GM21737 (cell line): ENCODE measurements around the gene ANKS1A.
"Not testable (repeated sequence)": the region's sequence is repeated elsewhere in the genome, so short reads cannot be mapped to it uniquely, and the experiment has no call there.

Experiments used
- ATAC-seq: cut with Tn5 transposase; IDR thresholded peaks from one replicate; pipeline ENCODE4 v1.9.1; 2021; ENCODE audit warnings: mild to moderate bottlenecking, moderate library complexity; ENCODE audit not compliant: unreplicated experiment

ANKS1A gene

DNA sequence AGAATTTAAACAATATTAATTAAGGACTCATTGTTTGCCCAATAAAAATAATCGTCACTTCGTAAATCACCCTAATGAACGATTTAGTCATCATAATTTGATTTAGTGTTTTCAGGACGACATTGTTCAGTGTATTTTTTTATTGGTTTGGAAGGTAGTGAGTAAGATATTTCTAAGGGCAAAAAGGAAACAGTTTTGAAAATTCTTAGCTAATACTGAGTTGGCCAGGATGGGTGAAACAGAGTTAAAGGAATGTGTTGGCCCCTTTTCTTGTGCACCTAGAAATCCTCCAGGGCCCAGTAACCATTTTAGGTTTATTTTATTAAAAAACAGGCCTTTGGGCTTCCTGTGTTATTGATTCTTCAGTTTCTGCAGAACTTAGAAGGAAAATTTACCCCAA lies 25.3 kb downstream of the ANKS1A start:
- ATAC-seq = no peak

DNA sequence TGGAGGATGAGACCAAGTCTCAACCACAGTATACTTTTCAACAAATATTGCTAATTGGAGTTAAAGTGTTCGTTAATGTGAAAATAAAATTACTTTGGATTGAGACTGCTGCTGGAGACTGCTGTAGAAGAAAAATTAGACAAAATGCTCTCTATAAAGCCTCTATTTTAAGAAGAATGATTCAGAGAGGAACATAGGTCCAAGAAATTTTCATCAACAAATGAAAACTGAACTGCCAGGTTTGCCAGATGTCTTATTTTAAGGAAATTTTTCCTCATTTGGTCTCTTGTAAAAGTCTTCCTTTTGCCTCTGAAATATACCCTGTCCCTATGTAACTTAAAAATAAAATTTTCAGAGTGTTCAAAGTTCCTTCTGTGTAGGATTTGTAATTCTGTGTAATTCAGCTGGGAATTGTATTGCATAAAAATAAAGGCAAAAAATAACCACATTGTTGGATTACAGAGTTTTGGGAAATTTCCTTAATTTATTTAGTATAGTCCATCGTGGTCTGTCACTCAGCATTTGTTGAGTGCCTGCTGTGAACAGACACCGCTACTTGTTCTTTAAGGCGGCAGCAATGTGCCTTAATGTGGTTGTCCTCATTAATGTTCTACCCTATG lies 27.4 kb downstream of the ANKS1A start:
- ATAC-seq = no peak

DNA sequence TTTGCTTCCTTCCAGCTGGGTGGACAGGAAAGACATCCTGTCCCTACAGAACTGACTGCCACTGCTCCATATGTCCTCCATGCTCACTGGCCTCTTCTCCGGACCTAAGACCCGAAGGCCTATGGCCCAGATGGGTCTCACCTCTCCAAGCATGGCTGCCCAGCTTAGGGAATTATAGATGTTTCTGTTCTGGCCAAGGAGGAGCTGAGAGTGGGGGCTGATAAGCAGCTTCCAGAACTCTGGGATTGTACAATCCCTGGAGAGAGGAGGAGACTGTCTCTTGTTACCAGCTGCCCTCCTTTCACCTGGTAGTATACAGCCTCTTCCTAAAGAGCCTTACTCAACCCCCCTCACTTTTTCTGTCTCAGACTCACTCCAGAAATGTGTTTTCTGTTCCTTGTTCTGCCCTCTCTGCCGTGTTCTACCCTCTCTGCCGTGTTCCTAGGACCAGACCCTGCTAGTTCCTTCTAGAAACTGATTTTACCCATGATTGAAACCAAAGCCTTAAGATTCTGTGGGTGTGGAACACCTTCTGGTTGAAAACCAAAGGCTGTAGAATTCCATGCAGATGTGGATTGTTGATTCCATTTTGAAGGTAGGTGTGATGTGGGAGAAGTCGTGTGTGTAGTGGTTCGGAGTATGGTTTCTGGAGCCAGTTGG lies 28.7 kb downstream of the ANKS1A start:
- no peak for ATAC-seq

DNA sequence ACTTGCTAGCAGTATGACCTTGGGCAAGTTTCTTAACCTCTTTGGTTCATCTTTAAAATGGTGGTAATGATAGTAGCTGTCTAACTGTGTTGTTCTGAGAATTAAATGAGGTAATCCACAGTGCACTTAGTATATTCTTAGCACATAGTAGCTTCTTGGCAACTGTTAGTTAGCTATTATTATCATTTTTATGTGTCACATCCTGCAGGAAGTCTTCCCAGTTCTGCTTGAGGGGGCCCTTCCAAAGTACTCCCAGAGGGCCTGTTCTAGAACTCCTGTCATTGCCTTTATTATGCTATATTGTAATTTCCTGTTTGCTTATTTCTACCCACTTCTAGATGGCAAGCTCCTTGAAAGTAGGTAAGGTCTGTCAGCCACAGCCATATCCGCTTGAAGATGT lies 30.6 kb downstream of the ANKS1A start:
- ATAC-seq = no peak

DNA sequence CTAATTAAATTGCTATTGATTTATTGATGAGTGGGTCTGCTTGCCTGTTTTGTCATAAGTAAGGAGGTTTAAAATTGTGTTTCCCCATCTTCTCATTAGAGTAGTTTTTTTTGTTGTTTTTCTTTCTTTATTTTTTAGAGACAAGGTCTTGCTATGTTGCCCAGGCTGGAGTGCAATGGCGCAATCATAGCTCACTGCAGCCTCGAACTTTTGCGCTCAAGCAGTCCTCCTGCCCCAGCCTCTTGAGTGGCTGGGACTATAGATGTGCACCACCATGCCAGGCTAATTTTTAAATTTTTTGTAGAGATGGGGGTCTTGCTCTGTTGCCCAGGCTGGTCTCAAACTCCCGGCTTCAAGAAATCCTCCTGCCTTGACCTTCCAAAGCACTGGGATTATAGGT lies 31.0 kb downstream of the ANKS1A start:
- no peak for ATAC-seq

DNA sequence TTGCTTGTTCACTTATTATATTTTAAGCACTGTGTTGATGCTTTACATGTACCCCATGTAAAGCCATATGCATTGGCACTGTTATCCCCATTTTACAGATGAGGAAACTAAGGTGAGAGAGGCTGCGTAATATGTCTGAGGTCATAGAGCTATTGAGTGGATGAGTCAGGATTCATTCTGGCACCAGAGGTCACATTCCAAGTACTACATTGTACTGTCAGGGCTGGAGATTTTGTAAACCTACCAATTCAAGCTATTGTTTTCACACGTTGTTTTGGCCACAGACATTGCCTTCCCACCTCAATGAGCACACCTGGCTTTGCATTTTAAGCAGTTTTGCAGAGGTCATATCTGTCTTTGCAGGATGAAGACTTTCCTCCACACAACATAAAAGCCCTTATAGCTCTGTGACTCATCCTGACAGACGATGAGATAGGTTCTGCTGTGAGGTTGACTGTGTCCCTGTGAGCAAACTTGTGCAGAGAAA lies 33.2 kb downstream of the ANKS1A start:
- no peak for ATAC-seq

DNA sequence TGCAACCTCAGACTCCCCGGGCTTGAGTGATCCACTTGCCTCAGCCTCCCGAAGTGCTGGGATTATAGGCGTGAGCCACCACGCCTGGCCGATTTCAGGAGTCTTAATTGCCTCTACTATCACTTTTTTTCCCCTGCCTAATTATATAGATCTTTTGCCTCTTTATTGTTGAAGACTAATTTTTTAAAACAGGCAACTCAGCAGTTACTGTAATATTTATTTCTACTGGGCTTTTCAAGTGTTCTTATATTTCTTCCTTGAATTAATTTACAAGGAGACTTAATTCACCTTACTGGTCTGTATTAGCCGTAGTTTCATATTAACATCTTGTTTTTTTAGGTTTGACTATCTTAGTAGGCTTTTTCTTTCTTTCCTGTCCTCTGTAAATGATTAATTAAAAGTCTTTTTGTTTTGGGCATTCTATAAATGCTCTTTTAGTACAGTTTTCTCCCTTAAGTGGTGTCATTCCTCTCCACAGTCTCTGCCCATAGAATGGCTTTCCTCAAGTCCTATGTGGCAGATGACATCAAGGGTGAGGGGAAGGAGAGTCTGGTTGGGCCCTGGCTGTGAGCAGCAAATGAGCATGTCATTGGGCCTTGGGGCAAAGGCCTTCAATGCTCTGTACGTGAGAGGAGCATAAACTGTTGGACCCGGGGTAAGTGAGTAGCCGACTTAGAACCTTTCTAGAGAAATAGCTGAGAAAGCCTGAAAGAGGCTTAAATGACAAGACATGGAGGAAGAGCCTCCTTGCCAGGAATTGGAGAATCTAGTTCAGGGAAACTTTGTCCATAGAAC lies 36.0 kb downstream of the ANKS1A start:
- ATAC-seq = no peak

DNA sequence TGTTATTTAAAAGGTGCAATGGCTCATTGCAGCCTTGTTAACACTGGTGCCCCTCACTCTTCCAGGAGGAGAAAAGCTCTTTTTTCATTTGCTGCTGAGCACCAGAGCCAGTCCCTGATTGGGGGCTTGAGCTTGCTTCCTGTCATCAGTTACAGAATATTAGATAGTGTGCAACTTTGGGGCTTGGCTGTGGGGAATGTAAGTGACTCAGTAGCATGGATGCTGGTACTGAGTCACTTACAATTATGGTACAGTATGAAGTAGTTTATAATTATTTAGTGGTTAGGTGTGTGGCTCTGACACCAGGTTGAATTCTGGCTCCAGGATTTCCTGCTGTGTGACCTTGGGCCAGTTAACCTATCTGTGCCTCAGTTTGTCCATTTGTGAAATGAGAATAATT lies 37.6 kb downstream of the ANKS1A start:
- no peak for ATAC-seq

DNA sequence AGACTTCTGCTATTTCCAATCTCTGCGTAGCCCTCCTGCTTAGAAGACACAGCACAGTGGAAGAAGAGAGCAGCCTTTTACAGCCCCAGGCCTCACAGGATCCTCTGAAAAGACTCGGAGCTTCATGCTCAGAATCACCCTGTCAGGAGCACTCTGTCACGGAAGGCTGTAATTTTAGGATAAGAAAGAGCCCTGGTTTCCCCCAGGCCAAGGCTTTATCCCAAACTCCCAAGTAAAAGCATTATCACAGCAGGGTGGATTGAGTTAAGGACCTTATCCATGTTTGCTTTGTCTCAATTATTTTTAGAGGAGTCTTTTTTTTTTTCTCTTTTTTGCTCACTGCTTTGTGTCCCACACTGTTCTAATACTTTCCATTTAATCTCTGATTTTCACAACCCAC lies 39.2 kb downstream of the ANKS1A start:
- ATAC-seq = no peak

DNA sequence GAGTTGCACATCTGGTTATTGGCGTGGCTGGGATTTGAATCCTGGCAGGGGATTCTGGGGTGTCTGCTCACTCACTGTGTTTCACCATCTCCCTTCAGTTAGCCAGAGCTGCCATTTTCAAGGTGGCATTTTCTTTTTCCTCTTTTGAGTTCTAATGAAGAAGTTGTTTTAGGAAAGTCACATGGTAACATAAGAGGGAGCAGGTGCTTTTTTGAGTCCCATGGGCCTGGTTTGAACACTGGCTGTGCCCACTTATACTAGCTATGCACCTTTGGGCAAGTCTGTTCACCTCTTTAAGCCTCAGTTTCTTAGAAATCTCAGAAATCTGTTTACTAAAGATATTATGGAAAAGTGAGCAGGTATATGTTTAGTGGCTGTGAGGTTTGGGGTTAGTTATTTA lies 39.6 kb downstream of the ANKS1A start:
- ATAC-seq = no peak

DNA sequence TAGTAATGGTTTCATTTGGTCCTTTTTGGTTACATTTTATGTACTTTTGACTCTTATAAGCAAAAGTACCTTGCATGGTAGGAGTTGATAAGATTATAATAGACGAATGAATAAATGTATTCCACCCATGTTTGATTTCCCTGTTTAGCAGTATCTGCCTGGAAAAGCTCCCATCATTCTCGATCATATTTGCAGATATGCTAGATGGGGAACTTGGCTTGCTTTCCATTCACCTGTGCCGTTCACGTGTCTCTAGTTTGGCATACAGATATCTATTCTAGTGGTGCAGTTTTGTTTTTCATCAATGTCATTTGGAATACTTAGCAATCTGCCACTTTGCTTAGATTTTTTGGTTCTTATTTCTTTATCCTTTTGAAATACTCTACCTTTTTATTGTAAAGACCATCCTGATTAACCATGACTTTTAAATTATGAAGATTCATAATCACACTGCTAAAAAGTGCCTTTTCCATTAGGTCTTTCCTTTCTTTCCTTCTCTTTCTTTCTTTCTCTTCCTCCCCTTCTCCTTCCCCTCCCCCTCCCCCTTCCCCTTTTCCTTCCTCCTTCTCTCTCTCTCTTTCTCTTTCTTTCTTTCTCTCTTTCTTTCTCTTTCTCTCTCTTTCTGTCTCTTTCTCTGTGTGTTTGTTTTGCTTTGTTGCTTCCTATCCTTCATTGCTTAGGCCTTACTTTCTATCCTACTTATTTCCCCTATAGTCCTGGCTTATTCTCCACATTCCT lies 40.4 kb downstream of the ANKS1A start:
- no peak for ATAC-seq

DNA sequence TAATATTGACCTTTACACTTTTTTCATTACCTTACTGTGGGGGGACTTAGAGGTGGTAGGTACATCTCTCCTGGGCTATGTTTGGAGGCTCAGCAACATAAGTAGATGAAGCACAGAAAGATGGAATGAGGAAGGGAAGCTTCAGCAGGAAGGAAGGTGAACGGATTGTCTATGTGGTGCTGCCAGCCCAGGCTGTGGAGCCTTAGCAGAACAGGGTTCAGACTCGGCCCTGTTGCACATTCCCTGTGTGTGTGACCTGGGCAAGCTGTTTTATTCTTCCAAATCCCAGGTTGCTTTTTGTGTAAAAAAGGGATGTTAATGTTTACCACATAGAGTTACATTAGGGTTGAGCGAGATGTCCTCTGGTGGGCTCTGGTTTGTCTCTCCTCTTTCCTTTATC lies 41.2 kb downstream of the ANKS1A start:
- no peak for ATAC-seq

DNA sequence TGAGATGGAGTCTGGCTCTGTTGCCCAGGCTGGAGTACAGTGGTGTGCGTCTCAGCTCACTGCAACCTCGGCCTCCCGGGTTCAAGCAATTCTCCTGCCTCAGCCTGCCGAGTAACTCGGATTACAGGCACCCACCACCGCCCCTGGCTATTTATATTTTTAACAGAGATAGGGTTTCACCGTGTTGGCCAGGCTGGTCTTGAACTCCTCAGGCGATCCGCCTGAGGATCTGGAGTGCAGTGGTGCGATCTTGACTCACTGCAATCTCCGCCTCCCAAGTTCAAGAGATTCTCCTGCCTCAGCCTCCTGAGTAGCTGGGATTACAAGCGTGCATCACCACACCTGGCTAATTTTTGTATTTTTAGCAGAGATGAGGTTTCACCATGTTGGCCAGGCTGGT lies 43.1 kb downstream of the ANKS1A start:
- not testable (repeated sequence) for ATAC-seq

DNA sequence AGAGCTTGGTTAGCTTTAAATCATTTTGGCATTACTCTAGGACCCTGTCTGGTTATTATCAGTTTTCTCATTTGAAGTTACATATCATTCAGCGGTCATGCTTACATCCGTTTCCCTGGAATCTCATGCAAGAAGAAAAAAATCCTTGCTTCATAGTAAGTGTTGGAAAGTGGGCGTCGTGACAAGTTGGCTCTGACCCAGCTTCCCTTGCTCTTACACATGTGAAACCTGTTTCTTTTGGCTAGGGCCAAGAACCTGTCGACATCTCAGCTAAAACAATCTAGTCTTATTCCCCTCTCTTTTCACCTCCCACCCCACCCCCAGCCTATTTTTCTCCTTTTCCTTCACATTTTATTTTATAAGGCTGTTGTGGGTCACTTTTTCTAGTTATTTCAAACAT lies 45.5 kb downstream of the ANKS1A start:
- no peak for ATAC-seq

DNA sequence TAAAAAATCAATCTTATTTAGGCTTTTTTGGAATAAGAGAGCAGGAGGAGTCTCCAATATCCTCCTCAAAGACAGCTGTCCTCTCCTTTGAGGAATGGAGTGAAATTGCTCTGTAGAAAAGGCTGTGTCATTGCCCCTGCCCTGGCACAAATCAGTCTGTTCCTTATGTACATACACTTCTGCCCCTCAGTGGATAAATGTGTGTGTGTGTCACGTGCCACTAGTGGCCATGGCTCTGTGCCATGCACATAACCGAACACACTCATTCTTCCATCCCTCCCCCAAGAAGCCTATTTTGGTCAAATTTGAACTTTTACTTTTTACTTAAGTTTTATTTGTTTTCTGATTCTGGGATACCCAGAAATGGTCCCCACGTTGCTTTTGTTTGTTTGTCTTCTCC lies 49.2 kb downstream of the ANKS1A start:
- ATAC-seq = no peak

DNA sequence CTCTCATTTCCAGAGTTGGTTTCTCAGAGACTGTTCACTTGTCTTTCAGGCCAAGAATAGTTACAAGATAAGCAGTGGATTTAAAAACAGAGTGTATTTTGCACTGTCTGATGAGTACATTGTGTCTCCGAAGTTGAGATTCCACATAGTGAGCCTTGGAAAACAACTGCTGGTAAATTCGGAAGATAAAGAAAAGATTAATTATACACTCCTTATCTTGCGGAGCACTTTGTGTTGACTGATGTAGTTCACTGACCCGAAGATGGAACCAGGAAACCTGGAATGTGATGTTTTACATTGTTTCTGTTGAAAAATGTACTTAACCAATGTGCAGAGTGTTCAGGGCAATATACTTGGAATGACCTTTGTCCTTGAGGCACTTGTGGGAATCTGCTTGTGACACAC lies 51.0 kb downstream of the ANKS1A start:
- no peak for ATAC-seq

DNA sequence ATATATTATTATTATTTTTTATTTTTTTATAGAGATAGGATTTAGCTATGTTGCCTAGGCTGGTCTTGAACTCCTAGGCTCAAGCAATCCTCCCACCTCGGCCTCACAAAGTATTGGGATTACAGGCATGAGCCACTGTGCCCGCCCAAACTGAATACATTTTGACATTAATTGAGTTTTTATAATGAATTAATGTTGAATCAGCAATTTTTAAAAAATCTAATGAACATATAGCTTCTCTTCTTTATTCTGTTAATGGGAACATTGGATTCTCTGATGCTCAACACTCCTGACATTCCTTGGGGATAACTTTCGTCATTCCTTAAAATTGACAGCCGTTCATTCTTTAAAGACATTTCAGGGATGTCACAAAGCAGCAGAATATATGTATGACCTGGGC lies 52.4 kb downstream of the ANKS1A start:
- no peak for ATAC-seq

DNA sequence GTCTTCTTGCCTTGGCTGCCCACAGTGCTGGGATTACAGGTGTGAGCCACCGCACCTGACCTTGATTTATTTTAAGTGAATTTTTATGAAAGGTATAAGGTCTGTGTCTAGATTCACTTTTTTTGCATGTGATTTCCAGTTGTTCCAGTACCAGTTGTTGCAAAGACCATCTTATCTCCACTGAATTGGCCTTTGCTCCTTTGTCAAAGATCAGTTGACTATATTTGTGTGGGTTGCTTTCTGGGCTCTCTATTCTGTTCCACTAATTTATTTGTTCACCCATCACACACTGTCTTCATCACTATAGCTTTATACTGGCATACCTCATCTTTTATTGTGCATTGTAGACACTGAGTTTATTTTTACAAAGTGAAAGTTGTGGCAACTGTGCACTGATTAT lies 56.3 kb downstream of the ANKS1A start:
- ATAC-seq = no peak

DNA sequence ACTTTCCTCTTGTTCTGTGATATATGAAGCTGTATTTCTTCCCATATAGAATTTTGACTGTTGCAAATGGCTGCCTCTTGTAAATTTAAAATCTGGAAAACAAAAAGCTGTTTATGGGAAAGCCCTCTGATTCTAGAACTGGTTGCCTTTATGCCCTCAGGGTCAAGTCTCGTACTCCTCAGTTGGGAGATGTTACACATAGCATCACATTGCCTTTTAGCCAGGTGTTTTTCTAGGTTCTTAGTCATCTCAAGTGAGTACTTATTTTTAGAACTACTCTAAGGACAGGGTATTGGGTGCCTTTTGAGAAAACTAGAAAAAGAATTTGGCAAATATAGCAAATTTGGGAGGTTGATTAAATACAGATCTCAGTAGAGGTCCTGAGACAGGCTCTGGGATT lies 58.5 kb downstream of the ANKS1A start:
- ATAC-seq = no peak

DNA sequence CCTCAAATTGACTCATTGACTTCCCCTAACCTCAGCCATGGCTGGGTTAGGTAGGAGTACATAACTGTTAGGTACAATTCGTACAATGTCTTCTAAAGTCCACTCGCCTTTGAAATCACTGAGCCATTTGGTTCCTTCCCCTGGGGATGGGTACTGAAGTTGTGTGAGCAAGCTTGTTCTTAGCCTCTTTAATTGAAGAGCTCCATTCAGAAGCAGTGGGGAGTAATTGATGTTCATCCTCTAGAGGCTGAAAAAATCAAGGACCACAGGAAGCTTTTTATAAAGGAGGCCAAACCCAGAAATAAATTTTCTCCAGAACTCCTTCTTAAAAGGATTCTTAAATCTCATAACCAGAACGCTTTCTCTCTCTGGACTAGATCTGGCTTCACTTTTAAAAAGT lies 60.6 kb downstream of the ANKS1A start:
- no peak for ATAC-seq

DNA sequence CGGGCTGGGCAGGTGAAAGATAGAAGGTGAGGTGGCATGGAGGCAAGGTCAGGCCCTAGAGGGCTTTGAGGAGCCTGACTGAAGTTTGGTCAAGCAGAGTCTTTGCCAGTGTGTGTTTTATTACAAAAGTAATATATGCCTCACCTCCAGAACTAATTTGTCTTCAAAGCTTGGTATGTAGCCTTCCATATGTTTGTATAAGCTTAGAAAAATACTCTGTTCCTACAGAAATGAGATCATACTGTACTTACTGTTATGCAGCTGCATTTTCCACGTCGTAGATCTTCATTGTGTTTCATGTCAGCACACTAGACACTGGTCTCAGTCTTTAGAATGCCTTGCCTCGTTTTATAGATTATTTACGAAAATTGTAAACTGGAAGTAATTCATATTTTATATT lies 61.8 kb downstream of the ANKS1A start:
- no peak for ATAC-seq
